Endodermal cell (in vitro differentiated cells): ENCODE data around the gene EPYC. TPM values are rescaled to one million over a fixed set of nuclear protein-coding genes. Genes with fewer than 3 reads are reported as not detected.

Source experiments
- DNase-seq: peaks from one replicate; pipeline ENCODE4 v3.0.0-alpha.2; 2017
- H3K27ac ChIP-seq: 2 replicates; pipeline ENCODE4 v1.5.1; 2013; ENCODE audit warnings: mild to moderate bottlenecking, low read depth, low read length, moderate library complexity
- H3K27me3 ChIP-seq: 2 replicates; pipeline ENCODE4 v1.6.1; 2013; ENCODE audit warnings: mild to moderate bottlenecking, low read length, moderate library complexity; ENCODE audit not compliant: insufficient read depth, control insufficient read depth, poor library complexity, severe bottlenecking
- H3K36me3 ChIP-seq: 2 replicates; pipeline ENCODE4 v1.7.0; 2013; ENCODE audit warnings: mild to moderate bottlenecking, low read length, moderate library complexity; ENCODE audit not compliant: control insufficient read depth, insufficient read depth
- H3K4me1 ChIP-seq: one replicate; pipeline ENCODE4 v1.7.0; 2013; ENCODE audit warnings: low read length; ENCODE audit not compliant: control insufficient read depth, insufficient read depth
- H3K4me3 ChIP-seq: 2 replicates; pipeline ENCODE4 v1.5.1; 2013; ENCODE audit warnings: mild to moderate bottlenecking, low read length, moderate library complexity
- H3K9ac ChIP-seq: 2 replicates; pipeline ENCODE4 v1.6.1; 2013; ENCODE audit warnings: mild to moderate bottlenecking, low read length, moderate library complexity; ENCODE audit not compliant: poor library complexity, severe bottlenecking; ENCODE audit errors: extremely low read depth
- H3K9me3 ChIP-seq: 2 replicates; pipeline ENCODE4 v1.6.1; 2013; ENCODE audit warnings: mild to moderate bottlenecking, low read length, moderate library complexity; ENCODE audit not compliant: control insufficient read depth
- H3K27ac Mint-ChIP-seq: 2 replicates; pipeline ENCODE4 v1.8.0; 2020; ENCODE audit warnings: mixed read lengths
- H3K27me3 Mint-ChIP-seq: 2 replicates; pipeline ENCODE4 v1.8.0; 2021; ENCODE audit warnings: mild to moderate bottlenecking, mixed read lengths; ENCODE audit not compliant: insufficient read depth
- H3K36me3 Mint-ChIP-seq: 2 replicates; pipeline ENCODE4 v1.8.0; 2020; ENCODE audit warnings: low read depth, mixed read lengths
- H3K4me1 Mint-ChIP-seq: 2 replicates; pipeline ENCODE4 v1.8.0; 2020; ENCODE audit warnings: mixed read lengths
- H3K4me3 Mint-ChIP-seq: 2 replicates; pipeline ENCODE4 v1.8.0; 2020; ENCODE audit warnings: mild to moderate bottlenecking, moderate library complexity, mixed read lengths
- H3K9me3 Mint-ChIP-seq: 2 replicates; pipeline ENCODE4 v1.8.0; 2020; ENCODE audit warnings: mild to moderate bottlenecking, mixed read lengths
- WGBS, 2 experiments: methylation state at CpG; one replicate each; pipeline versions ENCODE4 v1.1.5 to v1.1.7; 2013; ENCODE audit warnings: missing lambda C conversion rate in 2 of 2, mixed read lengths in 1 of 2; ENCODE audit not compliant: insufficient coverage in 1 of 2, insufficient read length in 1 of 2; 5-methylcytosine and 5-hydroxymethylcytosine counted together
- total RNA-seq, 2 donors: library from RNA; stranded (reverse); fragmentation: NEBNext Ultra II Directional in 1 of 2; extraction: Animal tissue kit (Norgen Biotek cat#: 25700) in 1 of 2; gene quantifications; 2 replicates in 1 of 2; 3 replicates in 1 of 2; pipeline ENCODE4 v1.2.1, GENCODE V29; 2021
- TF ChIP-seq, protein P1 (sequence below): fragments of 200-600 bp; sonication (generic); conservative IDR thresholded peaks from 2 replicates; pipeline ENCODE4 v1.5.0; 2021; ENCODE audit warnings: antibody characterized with exemption, mild to moderate bottlenecking

The EPYC gene
- total RNA-seq, 2 donors from 2014 or later: not detected

DNA sequence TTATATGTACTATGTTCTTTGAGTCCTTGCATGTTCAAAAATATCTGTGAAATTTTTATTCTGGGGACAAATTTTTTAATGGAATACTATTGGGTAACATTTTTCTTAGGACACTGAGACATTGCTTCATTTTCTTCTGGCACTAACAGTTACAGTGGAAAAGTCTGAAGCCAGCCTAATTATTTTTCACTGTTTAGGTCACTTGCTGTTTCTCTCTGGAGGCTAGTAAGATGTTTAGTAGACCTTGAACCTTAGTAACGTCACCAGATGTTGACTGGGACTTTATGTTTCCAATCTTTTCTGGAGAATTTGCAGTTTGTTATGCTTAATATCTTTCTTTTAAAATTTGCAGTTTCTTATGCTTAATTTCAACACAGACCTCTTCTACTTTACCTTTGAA lies 12.3 kb upstream of the EPYC start:
- no peaks in the 10 kb centered on the region for H3K9me3 Mint-ChIP-seq
- TF ChIP-seq, protein P1, sequence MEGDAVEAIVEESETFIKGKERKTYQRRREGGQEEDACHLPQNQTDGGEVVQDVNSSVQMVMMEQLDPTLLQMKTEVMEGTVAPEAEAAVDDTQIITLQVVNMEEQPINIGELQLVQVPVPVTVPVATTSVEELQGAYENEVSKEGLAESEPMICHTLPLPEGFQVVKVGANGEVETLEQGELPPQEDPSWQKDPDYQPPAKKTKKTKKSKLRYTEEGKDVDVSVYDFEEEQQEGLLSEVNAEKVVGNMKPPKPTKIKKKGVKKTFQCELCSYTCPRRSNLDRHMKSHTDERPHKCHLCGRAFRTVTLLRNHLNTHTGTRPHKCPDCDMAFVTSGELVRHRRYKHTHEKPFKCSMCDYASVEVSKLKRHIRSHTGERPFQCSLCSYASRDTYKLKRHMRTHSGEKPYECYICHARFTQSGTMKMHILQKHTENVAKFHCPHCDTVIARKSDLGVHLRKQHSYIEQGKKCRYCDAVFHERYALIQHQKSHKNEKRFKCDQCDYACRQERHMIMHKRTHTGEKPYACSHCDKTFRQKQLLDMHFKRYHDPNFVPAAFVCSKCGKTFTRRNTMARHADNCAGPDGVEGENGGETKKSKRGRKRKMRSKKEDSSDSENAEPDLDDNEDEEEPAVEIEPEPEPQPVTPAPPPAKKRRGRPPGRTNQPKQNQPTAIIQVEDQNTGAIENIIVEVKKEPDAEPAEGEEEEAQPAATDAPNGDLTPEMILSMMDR: no peak
- H3K27ac Mint-ChIP-seq: no peak overlapping the region
- Histone ChIP-seq H3K27me3 (no peaks in the 10 kb centered on the region), H3K36me3 (no peaks in the 10 kb centered on the region), H3K4me1 (no peaks in the 10 kb centered on the region), H3K9me3 (no peaks in the 10 kb centered on the region), H3K9ac (no peak overlapping the region), H3K4me3 (no peak overlapping the region), H3K27ac (no peak overlapping the region)
- no peak for DNase-seq
- no peaks in the 10 kb centered on the region for H3K36me3 Mint-ChIP-seq
- 95% methylated on average over 1 of the region's 1 CpG; no CpG with 5 or more reads in 1 of the 2 experiments for WGBS, 2 experiments
- peaks cover 3% of the 10 kb centered on the region for H3K27me3 Mint-ChIP-seq
- no peak overlapping the region for H3K4me3 Mint-ChIP-seq
- no peaks in the 10 kb centered on the region for H3K4me1 Mint-ChIP-seq

GRCh38 chr12:91009319-91009950 lies 4.7 kb upstream of the EPYC start:
- no peaks in the 10 kb centered on the region for H3K9me3 ChIP-seq
- WGBS, 2 experiments: 90 to 100% methylated on average over 1 of the region's 1 CpG
- H3K4me1 ChIP-seq: no peaks in the 10 kb centered on the region
- H3K9ac ChIP-seq: no peak overlapping the region
- no peaks in the 10 kb centered on the region for H3K27me3 ChIP-seq
- TF ChIP-seq, protein P1: no peak
- no peak overlapping the region for H3K27ac ChIP-seq
- no peak overlapping the region for H3K4me3 Mint-ChIP-seq
- no peak for DNase-seq
- no peaks in the 10 kb centered on the region for H3K36me3 ChIP-seq
- peaks cover 3% of the 10 kb centered on the region for H3K27me3 Mint-ChIP-seq
- no peak overlapping the region for H3K4me3 ChIP-seq
- H3K36me3 Mint-ChIP-seq: no peaks in the 10 kb centered on the region
- no peaks in the 10 kb centered on the region for H3K9me3 Mint-ChIP-seq
- no peak overlapping the region for H3K27ac Mint-ChIP-seq
- peaks cover 15% of the 10 kb centered on the region for H3K4me1 Mint-ChIP-seq

- Mint-ChIP-seq H3K4me1 (peaks cover 15% of the 10 kb centered on the region), H3K36me3 (no peaks in the 10 kb centered on the region), H3K27me3 (no peaks in the 10 kb centered on the region), H3K9me3 (no peaks in the 10 kb centered on the region), H3K4me3 (no peak overlapping the region), H3K27ac (peak overlapping the region; percentile 37)
- no peaks in the 10 kb centered on the region for H3K27me3 ChIP-seq
- no peak overlapping the region for H3K9ac ChIP-seq
- no peak for DNase-seq
- H3K27ac ChIP-seq: no peak overlapping the region
- no peaks in the 10 kb centered on the region for H3K4me1 ChIP-seq
- H3K9me3 ChIP-seq: no peaks in the 10 kb centered on the region
- H3K36me3 ChIP-seq: no peaks in the 10 kb centered on the region
- no peak overlapping the region for H3K4me3 ChIP-seq
- 88% methylated on average over 2 of the region's 2 CpGs; no CpG with 5 or more reads in 1 of the 2 experiments for WGBS, 2 experiments
- TF ChIP-seq, protein P1: no peak
These were observed 2.9 kb upstream of the EPYC start for GRCh38 chr12:91007531-91008290.
